RCC 7860 (cell line): ENCODE results near the gene DGKD.

Source experiments
- DNase-seq: peaks from one replicate; pipeline ENCODE4 v3.0.0-alpha.2; 2015; ENCODE audit warnings: low spot score
- FAIRE-seq: peaks from 2 replicates; lab custom pipeline; 2012; peaks lifted over from hg19 to GRCh38; lab: Jason Lieb, UNC

DGKD gene

GRCh38 chr2:233338046-233338445 is 16.2 kb upstream of the DGKD start:
- no peak for FAIRE-seq
- no peak for DNase-seq

GRCh38 chr2:233338812-233339368 is 15.4 kb upstream of the DGKD start:
- DNase-seq (no peak), FAIRE-seq (no peak)

GRCh38 chr2:233339427-233339826 is 14.9 kb upstream of the DGKD start:
- FAIRE-seq (no peak), DNase-seq (no peak)

DNA sequence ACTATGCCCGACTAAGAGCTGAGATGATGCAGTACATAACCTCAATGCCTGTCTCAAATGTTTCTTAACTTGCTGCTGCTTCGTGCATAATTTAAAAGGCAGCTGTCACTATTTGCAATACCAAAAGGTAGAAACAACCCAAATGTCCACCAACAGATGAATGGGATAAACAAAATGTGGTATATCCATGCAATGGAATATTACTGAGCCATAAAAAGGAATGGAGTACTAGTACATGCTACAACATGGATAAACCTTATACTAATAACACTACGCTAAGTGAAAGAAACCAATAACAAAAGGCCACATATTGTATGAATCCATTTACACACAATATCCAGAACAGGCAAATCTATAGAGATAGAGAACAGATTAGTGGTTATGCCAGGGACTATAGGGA is 13.0 kb upstream of the DGKD start:
- DNase-seq (no peak), FAIRE-seq (no peak)

- DNase-seq: no peak
Measured at GRCh38 chr2:233342301-233342700, 12.0 kb upstream of the DGKD start.

DNA sequence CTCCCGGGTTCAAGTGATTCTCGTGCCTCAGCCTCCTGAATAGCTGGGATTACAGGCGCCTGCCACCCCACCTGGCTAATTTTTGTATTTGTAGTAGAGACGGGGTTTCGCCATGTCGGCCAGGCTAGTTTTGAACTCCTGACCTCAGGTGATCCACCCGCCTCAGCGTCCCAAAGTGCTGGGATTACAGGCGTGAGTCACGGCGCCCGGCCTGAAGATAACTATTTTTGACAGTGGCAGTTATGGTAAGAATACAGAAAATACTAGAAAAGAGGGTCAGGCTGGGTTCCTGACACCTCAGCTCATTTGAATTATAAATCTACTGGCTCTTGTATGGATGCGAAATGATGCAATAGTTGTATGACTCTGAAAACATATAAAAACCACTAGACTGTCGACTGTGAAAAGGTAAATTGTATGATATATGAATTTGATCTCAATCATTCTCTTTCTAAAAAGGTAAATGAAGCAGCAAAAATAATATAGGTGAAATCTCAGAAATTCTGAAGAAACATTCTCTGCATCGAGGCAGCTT is 11.1 kb upstream of the DGKD start:
- FAIRE-seq (no peak), DNase-seq (no peak)

More at GRCh38 chr2:233342301-233342700, 12.0 kb upstream of the DGKD start:
- FAIRE-seq: no peak

DNA sequence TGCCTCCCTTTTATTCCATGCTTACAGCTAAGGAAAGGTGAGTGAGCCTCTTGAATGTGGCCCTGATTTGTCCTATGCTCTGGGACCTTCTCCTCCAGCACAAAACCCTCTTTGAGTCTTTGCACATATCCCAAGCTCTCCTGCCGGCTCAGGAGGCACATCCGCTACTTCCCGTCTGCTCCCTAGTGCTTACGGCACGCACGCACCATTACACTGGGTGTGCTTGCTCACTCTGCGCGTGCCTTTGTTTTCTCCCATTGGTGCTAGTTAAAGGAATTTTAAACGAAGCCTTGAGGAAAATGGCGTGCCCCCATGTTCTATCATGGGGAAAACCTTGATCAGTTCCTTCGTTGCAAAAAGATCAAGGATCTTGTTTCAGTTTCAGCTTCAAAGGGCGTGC is 7.9 kb upstream of the DGKD start:
- DNase-seq (no peak), FAIRE-seq (no peak)

- FAIRE-seq: no peak
- DNase-seq: no peak
Measured at GRCh38 chr2:233346930-233347329, 7.4 kb upstream of the DGKD start.

GRCh38 chr2:233349005-233349998 is 5.0 kb upstream of the DGKD start:
- FAIRE-seq (no peak), DNase-seq (no peak)

GRCh38 chr2:233350708-233351107 is 3.6 kb upstream of the DGKD start:
- FAIRE-seq (peak; percentile 96), DNase-seq (peak; percentile 98)

DNA sequence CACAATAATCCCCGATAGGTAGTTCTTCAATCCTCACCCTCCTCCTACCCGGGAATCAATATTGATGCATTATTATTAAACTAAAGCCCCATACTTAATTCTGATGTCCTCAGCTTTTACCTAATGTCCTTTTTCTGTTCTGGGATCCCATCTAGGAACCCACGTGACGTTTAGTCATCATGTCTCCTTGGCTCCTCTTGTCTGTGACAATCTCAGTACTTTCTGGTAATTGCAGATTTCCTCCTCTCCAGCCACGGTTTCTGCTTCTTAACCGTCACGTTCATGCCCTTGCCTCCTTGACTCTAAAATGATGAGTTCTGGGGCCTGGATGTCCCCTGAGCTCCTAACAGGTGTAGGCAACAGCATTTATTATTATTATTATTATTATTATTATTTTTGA is 2.9 kb upstream of the DGKD start:
- FAIRE-seq: peak; percentile 83
- peak; percentile 81 for DNase-seq

- no peak for DNase-seq
- no peak for FAIRE-seq
Measured at GRCh38 chr2:233352141-233352842, 2.0 kb upstream of the DGKD start.

GRCh38 chr2:233353101-233353768 is 1.1 kb upstream of the DGKD start:
- no peak for DNase-seq
- no peak for FAIRE-seq

DNA sequence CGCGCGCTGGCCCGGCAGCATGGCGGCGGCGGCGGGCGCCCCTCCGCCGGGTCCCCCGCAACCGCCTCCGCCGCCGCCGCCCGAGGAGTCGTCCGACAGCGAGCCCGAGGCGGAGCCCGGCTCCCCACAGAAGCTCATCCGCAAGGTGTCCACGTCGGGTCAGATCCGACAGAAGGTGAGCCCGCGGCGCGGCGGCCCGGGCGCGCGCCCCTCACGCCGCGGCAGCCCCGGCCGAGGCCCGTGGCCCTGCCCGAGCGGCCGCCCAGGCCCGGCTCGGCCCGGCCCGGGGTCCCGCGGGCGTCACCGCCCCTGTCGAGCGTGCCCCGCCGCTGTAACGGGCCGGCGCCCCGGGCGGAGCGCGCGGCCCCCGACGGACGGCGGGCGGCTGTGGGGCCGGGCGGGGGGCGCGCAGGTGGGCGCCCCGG is 218 bp downstream of the DGKD start:
- DNase-seq (no peak), FAIRE-seq (no peak)

GRCh38 chr2:233354971-233355574 is 779 bp downstream of the DGKD start:
- FAIRE-seq: no peak
- no peak for DNase-seq

GRCh38 chr2:233355916-233356315 is 1.6 kb downstream of the DGKD start:
- FAIRE-seq: no peak

GRCh38 chr2:233356546-233357308 is 2.4 kb downstream of the DGKD start:
- DNase-seq (no peak), FAIRE-seq (no peak)

More at GRCh38 chr2:233355916-233356315, 1.6 kb downstream of the DGKD start:
- DNase-seq: no peak

DNA sequence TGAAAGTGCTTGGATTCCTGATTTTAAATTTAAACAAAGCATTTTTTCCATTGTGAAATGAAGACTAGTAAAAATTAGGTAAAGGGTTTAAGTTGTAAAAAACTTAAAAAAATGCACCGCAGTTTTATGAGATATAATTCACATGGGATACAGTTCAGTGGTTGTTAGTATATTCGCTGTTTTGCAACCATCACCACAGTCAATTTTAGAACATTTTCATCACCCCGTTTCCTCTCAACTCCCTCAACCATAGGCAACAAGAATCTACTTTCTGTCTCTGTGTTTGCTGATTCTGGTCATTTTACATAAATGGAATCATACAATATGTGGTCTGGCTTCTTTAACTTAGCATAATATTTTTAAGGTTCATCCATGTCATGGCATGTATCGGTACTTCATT is 4.0 kb downstream of the DGKD start:
- FAIRE-seq (no peak), DNase-seq (no peak)

DNA sequence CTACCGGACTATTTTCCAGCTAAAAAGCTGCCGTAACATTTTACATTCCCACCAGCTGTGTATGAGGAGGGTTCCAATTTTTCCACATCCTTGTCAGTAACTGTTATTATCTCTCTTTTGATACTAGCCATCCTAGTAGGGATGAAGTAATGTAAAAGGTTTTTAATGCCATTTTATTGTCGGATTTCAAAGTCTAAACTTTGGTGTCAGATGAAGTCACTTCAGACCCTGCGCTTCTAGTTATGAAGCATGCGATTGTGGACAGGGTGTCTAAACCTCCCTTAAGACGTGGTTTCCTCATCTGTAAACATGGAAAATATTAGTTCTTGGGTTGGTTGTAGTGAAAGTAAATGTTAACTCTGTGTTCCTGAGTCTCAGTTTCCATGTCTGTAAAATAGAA is 4.7 kb downstream of the DGKD start:
- no peak for FAIRE-seq

DNA sequence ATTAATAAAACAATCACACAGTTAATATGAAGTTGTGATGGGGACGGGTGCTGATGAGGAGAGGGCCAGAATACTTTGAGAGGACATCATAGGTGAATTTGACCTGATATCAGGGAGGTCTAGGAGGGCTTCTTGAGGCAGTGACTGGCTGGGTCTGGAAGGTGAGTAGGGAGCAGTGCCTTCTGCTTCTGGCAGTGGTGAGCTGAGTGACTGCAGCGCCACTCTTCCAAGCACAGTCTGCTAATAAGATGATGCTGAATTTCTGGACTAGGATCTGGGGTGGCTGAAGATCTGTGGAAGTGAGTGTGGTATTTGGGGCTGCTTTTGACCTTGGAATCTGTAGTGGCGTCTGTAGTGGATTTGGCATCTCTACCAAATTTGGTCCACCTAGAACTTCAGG is 5.5 kb downstream of the DGKD start:
- DNase-seq (no peak), FAIRE-seq (no peak)

More for the DNA sequence above, 4.7 kb downstream of the DGKD start:
- no peak for DNase-seq
